Measurements from ENCODE around the gene MEF2D. TPM values are rescaled to one million over a fixed set of nuclear protein-coding genes. Genes with fewer than 3 reads are reported as not detected.

The MEF2D gene
- total RNA-seq, 1 experiment from 2014 or later: 18.3 TPM

DNA sequence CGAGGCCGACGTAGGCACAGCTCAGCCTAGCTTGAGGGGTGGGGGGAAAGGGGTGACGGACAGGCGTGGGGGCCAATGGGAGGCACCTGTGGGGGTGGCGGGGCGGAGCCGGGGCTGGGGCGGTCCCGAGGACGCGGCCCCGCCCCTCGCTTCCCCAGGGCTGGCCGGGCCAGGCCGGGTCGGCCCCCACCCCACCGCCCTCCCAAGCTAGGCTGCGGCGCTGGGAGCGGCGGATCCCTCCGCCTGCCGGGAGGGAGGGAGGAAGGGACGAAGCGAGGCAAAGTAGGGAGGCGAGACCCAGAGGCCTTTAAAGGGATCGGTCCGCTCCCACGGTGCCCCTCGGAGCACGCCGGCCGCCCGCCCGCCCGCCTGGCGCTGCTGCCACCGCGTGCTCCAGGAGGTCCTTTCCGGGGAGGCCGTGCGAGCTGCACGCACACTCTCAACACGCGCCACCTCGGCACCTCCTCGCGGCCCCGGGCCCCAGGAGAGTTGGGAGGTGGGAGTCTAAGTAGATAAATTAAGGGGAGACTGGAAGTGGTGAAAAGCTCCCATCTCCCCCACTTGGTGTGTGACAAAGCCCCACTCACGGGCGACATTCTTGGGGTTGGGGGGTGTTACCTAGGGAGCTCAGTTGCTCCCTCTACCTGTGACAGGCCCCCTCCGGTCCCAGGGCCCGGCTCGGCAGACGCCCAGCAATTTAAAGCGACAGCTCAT is 375 bp upstream of the MEF2D start:
- peak; percentile 97 for DNase-seq (ENCODE audit: low spot score)
- ChIA-PET POLR2A (ENCODE audit: low non-redundant PET) (interaction anchor here (0.6 to 0.8 kb wide), 8 partner anchors 15 to 1534 kb away, joined by 3 to 18 read pairs (median 5); partner anchors contain the start of gene HDGF), CTCF (interaction anchor here (0.6 to 3.2 kb wide), 3 partner anchors 11 to 118 kb away, joined by 3 to 28 read pairs (median 4); partner anchors contain the start of gene HAPLN2)
- Histone ChIP-seq H3K27me3 (replicated peaks; ENCODE audit: insufficient read depth, low read depth, low read length, poor library complexity) (no peaks in the 10 kb centered on the region), H3K4me1 (ENCODE audit: insufficient read depth, low read length, poor library complexity, severe bottlenecking) (peaks cover 69% of the 10 kb centered on the region), H3K27ac (ENCODE audit: low read depth, low read length, poor library complexity, severe bottlenecking) (peak overlapping the region; percentile 98), H3K4me3 (ENCODE audit: low read depth, low read length, poor library complexity, severe bottlenecking) (peak overlapping the region; percentile 98), H3K9me3 (ENCODE audit: low read depth, low read length, poor library complexity, severe bottlenecking) (no peaks in the 10 kb centered on the region), H3K36me3 (ENCODE audit: insufficient read depth, low read length, poor library complexity, severe bottlenecking) (no peaks in the 10 kb centered on the region)
- no peak for TF ChIP-seq EZH2 (IDR thresholded peaks at IDR 0.05; ENCODE audit: borderline replicate concordance, low read depth, low read length, poor library complexity, severe bottlenecking)
- TF ChIP-seq, protein P1, sequence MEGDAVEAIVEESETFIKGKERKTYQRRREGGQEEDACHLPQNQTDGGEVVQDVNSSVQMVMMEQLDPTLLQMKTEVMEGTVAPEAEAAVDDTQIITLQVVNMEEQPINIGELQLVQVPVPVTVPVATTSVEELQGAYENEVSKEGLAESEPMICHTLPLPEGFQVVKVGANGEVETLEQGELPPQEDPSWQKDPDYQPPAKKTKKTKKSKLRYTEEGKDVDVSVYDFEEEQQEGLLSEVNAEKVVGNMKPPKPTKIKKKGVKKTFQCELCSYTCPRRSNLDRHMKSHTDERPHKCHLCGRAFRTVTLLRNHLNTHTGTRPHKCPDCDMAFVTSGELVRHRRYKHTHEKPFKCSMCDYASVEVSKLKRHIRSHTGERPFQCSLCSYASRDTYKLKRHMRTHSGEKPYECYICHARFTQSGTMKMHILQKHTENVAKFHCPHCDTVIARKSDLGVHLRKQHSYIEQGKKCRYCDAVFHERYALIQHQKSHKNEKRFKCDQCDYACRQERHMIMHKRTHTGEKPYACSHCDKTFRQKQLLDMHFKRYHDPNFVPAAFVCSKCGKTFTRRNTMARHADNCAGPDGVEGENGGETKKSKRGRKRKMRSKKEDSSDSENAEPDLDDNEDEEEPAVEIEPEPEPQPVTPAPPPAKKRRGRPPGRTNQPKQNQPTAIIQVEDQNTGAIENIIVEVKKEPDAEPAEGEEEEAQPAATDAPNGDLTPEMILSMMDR (conservative IDR thresholded peaks at IDR 0.05; ENCODE audit: low read depth, low read length): peak; percentile 59
- TSS peak; percentile 75 for BruUV-seq (replicated peaks)
- intact Hi-C loops (cut with micrococcal nuclease; ENCODE audit: unreplicated experiment): no loop called here

DNA sequence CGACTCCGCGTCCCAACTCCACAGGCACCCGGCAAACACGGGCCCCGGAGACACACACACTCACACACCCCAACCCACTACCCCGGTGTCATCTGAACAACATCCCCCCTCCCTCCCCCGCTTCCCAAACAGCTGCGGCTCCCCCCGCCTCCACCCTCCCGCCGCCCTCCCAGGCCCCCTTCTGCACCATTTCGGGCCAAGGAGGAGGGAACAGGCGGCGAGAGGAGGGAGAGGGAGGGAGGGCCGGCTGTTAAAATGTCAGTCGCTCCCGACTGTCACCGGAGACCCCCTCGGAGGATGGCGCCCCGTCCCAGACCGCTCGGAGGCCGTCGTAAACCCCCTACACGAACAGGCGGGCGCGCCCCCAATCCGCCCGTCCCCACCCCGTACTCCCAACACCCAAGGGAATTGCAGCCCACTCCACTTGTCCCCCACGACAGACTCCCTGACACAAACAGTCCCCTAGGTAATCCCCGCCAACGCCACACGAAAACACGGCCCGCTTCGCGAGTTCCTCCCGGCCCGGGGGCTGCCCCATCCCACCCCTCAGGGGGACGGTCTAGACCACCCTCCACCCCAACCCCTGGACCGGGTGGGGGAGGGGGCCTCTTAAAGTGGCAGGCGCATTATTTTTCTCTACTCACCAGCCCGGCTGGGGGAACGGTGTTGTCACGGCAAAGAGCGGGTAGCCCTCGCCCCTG is 583 bp downstream of the MEF2D start:
- Histone ChIP-seq H3K27ac (ENCODE audit: low read depth, low read length, poor library complexity, severe bottlenecking) (peak overlapping the region; percentile 98), H3K4me3 (ENCODE audit: low read depth, low read length, poor library complexity, severe bottlenecking) (peak overlapping the region; percentile 98), H3K9me3 (ENCODE audit: low read depth, low read length, poor library complexity, severe bottlenecking) (no peaks in the 10 kb centered on the region), H3K27me3 (replicated peaks; ENCODE audit: insufficient read depth, low read depth, low read length, poor library complexity) (no peaks in the 10 kb centered on the region), H3K4me1 (ENCODE audit: insufficient read depth, low read length, poor library complexity, severe bottlenecking) (peaks cover 63% of the 10 kb centered on the region), H3K36me3 (ENCODE audit: insufficient read depth, low read length, poor library complexity, severe bottlenecking) (no peaks in the 10 kb centered on the region)
- CTCF ChIA-PET: interaction anchor here (0.6 to 3.2 kb wide), 4 partner anchors 16 to 119 kb away, joined by 3 to 28 read pairs (median 5); partner anchors contain the start of gene HAPLN2
- intact Hi-C loops (cut with micrococcal nuclease; ENCODE audit: unreplicated experiment): no loop called here
- TSS peak; percentile 80 for BruUV-seq (replicated peaks)
- peak; percentile 53 for DNase-seq (ENCODE audit: low spot score)
- TF ChIP-seq, protein P1 (conservative IDR thresholded peaks at IDR 0.05; ENCODE audit: low read depth, low read length): no peak
- TF ChIP-seq EZH2 (IDR thresholded peaks at IDR 0.05; ENCODE audit: borderline replicate concordance, low read depth, low read length, poor library complexity, severe bottlenecking): no peak
- POLR2A ChIA-PET (ENCODE audit: low non-redundant PET): interaction anchor here (0.6 kb wide), 5 partner anchors 8 to 1535 kb away, joined by 4 to 11 read pairs (median 7); no protein-coding TSS in a partner anchor

DNA sequence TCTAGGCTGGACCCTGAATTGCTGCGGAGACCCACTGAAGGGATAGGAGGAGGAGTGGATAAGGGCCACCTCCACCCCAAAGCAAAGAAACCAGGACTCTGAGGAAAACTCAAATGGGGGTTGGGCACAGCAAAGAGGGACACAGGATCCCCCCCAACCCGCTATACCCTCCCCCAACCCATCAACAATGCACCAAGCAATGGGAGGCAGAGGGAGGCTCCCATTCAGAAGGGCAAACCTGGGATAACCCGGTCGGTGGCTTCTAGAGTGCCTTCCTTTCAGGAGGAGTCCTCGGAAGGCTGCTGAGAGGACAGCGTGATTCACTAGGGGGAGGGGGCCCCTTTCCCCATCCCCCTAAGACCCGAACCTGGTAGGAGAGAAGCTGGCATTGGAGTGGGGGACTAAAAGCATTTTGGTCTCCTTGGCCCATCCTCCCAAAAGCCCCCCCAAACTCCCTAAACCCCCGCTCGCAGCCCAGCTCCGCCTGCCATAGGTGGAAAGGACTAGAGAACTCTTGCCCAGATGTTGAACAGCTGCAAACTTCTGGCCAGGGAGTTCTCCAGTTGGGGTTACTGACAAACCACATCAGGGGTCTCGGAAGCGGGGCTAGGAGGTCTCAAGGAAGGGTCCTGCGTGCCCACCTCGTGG is 1.3 kb downstream of the MEF2D start:
- H3K36me3 ChIP-seq (ENCODE audit: insufficient read depth, low read length, poor library complexity, severe bottlenecking): no peaks in the 10 kb centered on the region
- H3K9me3 ChIP-seq (ENCODE audit: low read depth, low read length, poor library complexity, severe bottlenecking): no peaks in the 10 kb centered on the region
- ChIA-PET CTCF (interaction anchor here (0.6 to 3.2 kb wide), 2 partner anchors 18 to 114 kb away, joined by 3 to 28 read pairs; no protein-coding TSS in a partner anchor), POLR2A (ENCODE audit: low non-redundant PET) (interaction anchor here (0.6 kb wide), 1 partner anchor 9 kb away, joined by 11 read pairs; no protein-coding TSS in a partner anchor)
- no peak for DNase-seq (ENCODE audit: low spot score)
- H3K27ac ChIP-seq (ENCODE audit: low read depth, low read length, poor library complexity, severe bottlenecking): peak overlapping the region; percentile 31
- no peak for TF ChIP-seq EZH2 (IDR thresholded peaks at IDR 0.05; ENCODE audit: borderline replicate concordance, low read depth, low read length, poor library complexity, severe bottlenecking)
- TF ChIP-seq, protein P1 (conservative IDR thresholded peaks at IDR 0.05; ENCODE audit: low read depth, low read length): no peak
- intact Hi-C loops (cut with micrococcal nuclease; ENCODE audit: unreplicated experiment): no loop called here
- BruUV-seq (replicated peaks): no TSS peak
- H3K4me1 ChIP-seq (ENCODE audit: insufficient read depth, low read length, poor library complexity, severe bottlenecking): peaks cover 56% of the 10 kb centered on the region
- H3K4me3 ChIP-seq (ENCODE audit: low read depth, low read length, poor library complexity, severe bottlenecking): peak overlapping the region; percentile 98
- no peaks in the 10 kb centered on the region for H3K27me3 ChIP-seq (replicated peaks; ENCODE audit: insufficient read depth, low read depth, low read length, poor library complexity)

Measured in A673 (cell line).